GM23338 (cell line): ENCODE data around the gene PTPRN2.
"Not testable (repeated sequence)": the region's sequence is repeated elsewhere in the genome, so short reads cannot be mapped to it uniquely, and the experiment has no call there.

ENCODE experiments used
- CREB1 ChIP-seq: fragments of 250-450 bp; sonication (Bioruptor Pico); IDR thresholded peaks from 2 replicates; pipeline ENCODE4 v1.5.0; 2020; ENCODE audit warnings: low read depth, mild to moderate bottlenecking, moderate library complexity
- CTCF ChIP-seq, 2 experiments: fragments of 200-600 bp in 1 of 2; sonication (generic) in 1 of 2; conservative IDR thresholded peaks; 2 replicates each; pipeline versions ENCODE4 v1.5.1 to v1.6.1; 2016 to 2017; ENCODE audit warnings: antibody characterized with exemption in 2 of 2, low read depth in 2 of 2, mild to moderate bottlenecking in 2 of 2, moderate library complexity in 1 of 2
- EZH2 ChIP-seq: fragments of 200-600 bp; sonication (generic); IDR thresholded peaks from one replicate; pipeline ENCODE4 v1.8.0; 2017; ENCODE audit warnings: antibody characterized with exemption, mild to moderate bottlenecking, low read depth; ENCODE audit not compliant: unreplicated experiment
- EZH2phosphoT487 ChIP-seq: fragments of 200-600 bp; sonication (generic); IDR thresholded peaks from one replicate; pipeline ENCODE4 v1.8.1; 2018; ENCODE audit warnings: antibody characterized with exemption; ENCODE audit not compliant: unreplicated experiment
- JUNB ChIP-seq: IDR thresholded peaks from one replicate; pipeline ENCODE4 v1.6.1; 2016; ENCODE audit warnings: antibody characterized with exemption; ENCODE audit not compliant: unreplicated experiment
- NANOG ChIP-seq: IDR thresholded peaks from 2 replicates; pipeline ENCODE4 v1.6.1; 2016; ENCODE audit warnings: antibody characterized with exemption, borderline replicate concordance
- POLR2AphosphoS5 ChIP-seq: IDR thresholded peaks from 2 replicates; pipeline ENCODE4 v1.6.1; 2016; ENCODE audit warnings: antibody characterized with exemption, low read depth
- REST ChIP-seq: IDR thresholded peaks from one replicate; pipeline ENCODE4 v1.6.1; 2018; ENCODE audit warnings: antibody characterized with exemption; ENCODE audit not compliant: unreplicated experiment
- STAT1 ChIP-seq: IDR thresholded peaks from one replicate; pipeline ENCODE4 v1.6.1; 2016; ENCODE audit warnings: antibody characterized with exemption; ENCODE audit not compliant: unreplicated experiment
- ZNF114 ChIP-seq: fragments of 250-450 bp; sonication (Bioruptor Pico); IDR thresholded peaks from 2 replicates; pipeline ENCODE4 v1.5.0; 2020; ENCODE audit warnings: mild to moderate bottlenecking, moderate library complexity

- not testable (repeated sequence) for TF ChIP-seq CTCF (conservative IDR thresholded peaks at IDR 0.05; ENCODE audit: low read depth in 2 of 2); REST; EZH2; NANOG; ZNF114 (CRISPR knock-in tag); POLR2AphosphoS5; EZH2phosphoT487; JUNB; STAT1; CREB1 (CRISPR knock-in tag)
These were observed 239.6 kb downstream of the PTPRN2 start for GRCh38 chr7:158348039-158348438.
